ENCODE measurements around the gene COX6A2. TPM values are rescaled to one million over a fixed set of nuclear protein-coding genes. Genes with fewer than 3 reads are reported as not detected.
A peak's percentile ranks its signal among the peaks of the same experiment; 100 is the strongest.

The COX6A2 gene
- total and polyA plus RNA-seq, 4 donors: 0.84 to 36.7 (median 8.0) TPM; not detected in 1

GRCh38 chr16:31461921-31462804 lies 34.0 kb upstream of the COX6A2 start:
- Histone ChIP-seq H3K4me1 (ENCODE audit: control insufficient read depth in 4 of 4, insufficient read depth in 4 of 4, low read length in 3 of 4) (peaks cover 17 to 48% (median 35%) of the 10 kb centered on the region in 4 donors), H3K4me3 (ENCODE audit: low read depth in 1 of 3, low read length in 3 of 3) (peak overlapping the region; percentile 19 to 56 (median 31)), H3K9me3 (ENCODE audit: control insufficient read depth in 4 of 4, low read length in 3 of 4) (no peaks in the 10 kb centered on the region), H3K36me3 (ENCODE audit: control insufficient read depth in 4 of 4, insufficient read depth in 3 of 4, low read depth in 1 of 4, low read length in 3 of 4) (peaks cover 0 to 21% (median 3%) of the 10 kb centered on the region in 4 donors), H3K27ac (ENCODE audit: low read depth in 1 of 2, low read length in 2 of 2) (peak overlapping the region; percentile 56 to 61), H3K27me3 (ENCODE audit: control insufficient read depth in 4 of 4, insufficient read depth in 4 of 4, low read length in 3 of 4) (no peaks in the 10 kb centered on the region), H3K9ac (ENCODE audit: low read depth in 1 of 2, low read length in 2 of 2) (peak overlapping the region in 1 of 2 donors; percentile 35)
- DNase-seq (ENCODE audit: low spot score): no peak
- 47% methylated on average over 35 of the region's 35 CpGs for WGBS
- TF ChIP-seq ATF3 (IDR thresholded peaks at IDR 0.05): no peak
- peak in 1 of 2 donors; percentile 54 for TF ChIP-seq JUND (IDR thresholded peaks at IDR 0.05)
- TF ChIP-seq EGR1 (IDR thresholded peaks at IDR 0.05; ENCODE audit: low read depth in 2 of 2): peak in 1 of 2 donors; percentile 59
- peak; percentile 39 to 49 for TF ChIP-seq RAD21 (IDR thresholded peaks at IDR 0.05)
- TF ChIP-seq SP1 (IDR thresholded peaks at IDR 0.05): peak; percentile 96
- TF ChIP-seq REST (IDR thresholded peaks at IDR 0.05): peak; percentile 68
- peak; percentile 95 to 97 for TF ChIP-seq RXRA (IDR thresholded peaks at IDR 0.05)
- peak; percentile 87 for TF ChIP-seq MAX (IDR thresholded peaks at IDR 0.05)
- peak in 1 of 2 donors; percentile 77 for TF ChIP-seq GABPA (IDR thresholded peaks at IDR 0.05 in 1 of 2, conservative IDR thresholded peaks at IDR 0.05 in 1 of 2)
- TF ChIP-seq ZBTB33 (IDR thresholded peaks at IDR 0.05): peak; percentile 48
- TF ChIP-seq HNF4A (conservative IDR thresholded peaks at IDR 0.05): peak; percentile 88 to 95
- TF ChIP-seq YY1 (IDR thresholded peaks at IDR 0.05): peak; percentile 67
- peak; percentile 60 for TF ChIP-seq HNF4G (IDR thresholded peaks at IDR 0.05)
- TF ChIP-seq CTCF (IDR thresholded peaks at IDR 0.05; ENCODE audit: low read depth, low read length, missing input control): no peak
- peak; percentile 18 for TF ChIP-seq FOXA1 (IDR thresholded peaks at IDR 0.05)
- TF ChIP-seq TAF1 (conservative IDR thresholded peaks at IDR 0.05): no peak
- peak; percentile 51 for TF ChIP-seq FOXA2 (IDR thresholded peaks at IDR 0.05)
- TF ChIP-seq NR2F2 (IDR thresholded peaks at IDR 0.05): peak; percentile 72

Measured in liver (tissue), 9 donors.